Fibroblast of lung (primary cell): Measurements from ENCODE around the gene IL26.

ENCODE experiments used
- EZH2 ChIP-seq: IDR thresholded peaks from 2 replicates; pipeline ENCODE4 v1.5.1; 2012; ENCODE audit warnings: low read length, control low read depth, mild to moderate bottlenecking; ENCODE audit errors: missing control alignments
- TF ChIP-seq, protein P1 (sequence below), 2 donors: IDR thresholded peaks in 1 of 2; conservative IDR thresholded peaks in 1 of 2; 1 replicate in 1 of 2; 2 replicates in 1 of 2; pipeline ENCODE4 v1.5.1; 2011 to 2012; ENCODE audit warnings: low read length in 2 of 2, control low read depth in 1 of 2, inconsistent platforms in 1 of 2, low read depth in 1 of 2, mild to moderate bottlenecking in 1 of 2

DNA sequence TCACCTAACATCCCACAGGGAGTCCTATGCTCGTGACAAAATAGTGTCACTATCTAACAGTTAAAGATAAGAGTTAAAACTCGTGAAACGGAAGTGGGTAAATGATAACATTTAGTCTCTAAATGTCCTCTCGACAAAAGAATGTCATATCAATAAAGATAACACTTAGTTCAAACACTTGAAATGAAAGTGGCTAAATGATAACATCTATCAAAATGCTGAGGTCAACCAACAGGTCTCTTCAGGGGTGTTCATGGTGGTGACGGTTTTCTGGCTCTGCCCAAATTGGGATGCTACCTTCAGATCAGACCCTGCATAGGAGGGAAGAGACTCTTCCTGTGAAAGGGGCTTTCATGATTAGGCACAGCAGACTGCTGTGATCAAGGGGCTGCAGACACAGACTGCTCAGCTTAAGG, 22.1 kb downstream of the IL26 start:
- TF ChIP-seq EZH2, result no peak
- TF ChIP-seq, protein P1, sequence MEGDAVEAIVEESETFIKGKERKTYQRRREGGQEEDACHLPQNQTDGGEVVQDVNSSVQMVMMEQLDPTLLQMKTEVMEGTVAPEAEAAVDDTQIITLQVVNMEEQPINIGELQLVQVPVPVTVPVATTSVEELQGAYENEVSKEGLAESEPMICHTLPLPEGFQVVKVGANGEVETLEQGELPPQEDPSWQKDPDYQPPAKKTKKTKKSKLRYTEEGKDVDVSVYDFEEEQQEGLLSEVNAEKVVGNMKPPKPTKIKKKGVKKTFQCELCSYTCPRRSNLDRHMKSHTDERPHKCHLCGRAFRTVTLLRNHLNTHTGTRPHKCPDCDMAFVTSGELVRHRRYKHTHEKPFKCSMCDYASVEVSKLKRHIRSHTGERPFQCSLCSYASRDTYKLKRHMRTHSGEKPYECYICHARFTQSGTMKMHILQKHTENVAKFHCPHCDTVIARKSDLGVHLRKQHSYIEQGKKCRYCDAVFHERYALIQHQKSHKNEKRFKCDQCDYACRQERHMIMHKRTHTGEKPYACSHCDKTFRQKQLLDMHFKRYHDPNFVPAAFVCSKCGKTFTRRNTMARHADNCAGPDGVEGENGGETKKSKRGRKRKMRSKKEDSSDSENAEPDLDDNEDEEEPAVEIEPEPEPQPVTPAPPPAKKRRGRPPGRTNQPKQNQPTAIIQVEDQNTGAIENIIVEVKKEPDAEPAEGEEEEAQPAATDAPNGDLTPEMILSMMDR (conservative IDR thresholded peaks at IDR 0.05 in 1 of 2, IDR thresholded peaks at IDR 0.05 in 1 of 2; ENCODE audit: low read depth in 1 of 2, low read length in 2 of 2), result no peak
